HepG2 (cell line): ENCODE results near the gene JSRP1. TPM values are rescaled to one million over a fixed set of nuclear protein-coding genes. Genes with fewer than 3 reads are reported as not detected.

Experiments used
- ATAC-seq: fragments of 200-7000 bp; cut with Tn5 transposase; 3 replicates; pipeline ENCODE4 v1.9.1; 2020; ENCODE audit warnings: mild to moderate bottlenecking, moderate library complexity
- BruUV-seq: library from RNA; stranded (reverse); fragments of 400-500 nt; replicated peaks from 2 replicates; lab custom pipeline; 2021; lab: Mats Ljungman, UMichigan
- CTCF ChIA-PET: fragments of 300-600 bp; formaldehyde crosslinking; extraction: SDS; loops from one replicate; lab custom pipeline; 2021; ENCODE audit warnings: low total read pairs, inconsistent platforms, low intra/inter-chr PET ratio; lab: Yijun Ruan, JAX
- POLR2A ChIA-PET: fragments of 350-600 bp; sonication (Branson Sonifier 250); formaldehyde crosslinking; loops from one replicate; lab custom pipeline; 2020; ENCODE audit warnings: antibody characterized with exemption, inconsistent platforms; lab: Yijun Ruan, JAX
- DNase-seq: peaks from one replicate; pipeline ENCODE4 v3.0.0-alpha.2; 2015; ENCODE audit warnings: low spot score
- FAIRE-seq: peaks from 3 replicates; lab custom pipeline; 2011; peaks lifted over from hg19 to GRCh38; lab: Jason Lieb, UNC
- H2AFZ ChIP-seq: one replicate; pipeline ENCODE4 v1.6.1; 2011; ENCODE audit warnings: low read length, inconsistent platforms
- H3K27ac ChIP-seq: fragments of 300-600 bp; 3 replicates; pipeline ENCODE4 v1.8.0; 2011; ENCODE audit warnings: mixed run types, mild to moderate bottlenecking, mixed read lengths, low read length, inconsistent platforms; ENCODE audit not compliant: insufficient read depth; ENCODE audit errors: extremely low read length
- H3K27me3 ChIP-seq, 2 experiments: fragments of 200-600 bp in 1 of 2; 2 replicates in 1 of 2; 3 replicates in 1 of 2; pipeline versions ENCODE4 v1.6.0 to v1.8.0; 2011; ENCODE audit warnings: low read length in 2 of 2, mild to moderate bottlenecking in 2 of 2, moderate library complexity in 2 of 2, inconsistent platforms in 1 of 2; ENCODE audit not compliant: insufficient read depth in 2 of 2, control insufficient read depth in 1 of 2
- H3K36me3 ChIP-seq, 2 experiments: fragments of 200-600 bp in 1 of 2; replicated peaks in 1 of 2; 2 replicates in 1 of 2; 3 replicates in 1 of 2; pipeline versions ENCODE4 v1.5.1 to v1.8.0; 2011; ENCODE audit warnings: low read length in 2 of 2, inconsistent platforms in 1 of 2; ENCODE audit not compliant: insufficient read depth in 2 of 2, control insufficient read depth in 1 of 2
- H3K4me1 ChIP-seq: 2 replicates; pipeline ENCODE4 v1.5.1; 2012; ENCODE audit warnings: low read length, inconsistent platforms; ENCODE audit not compliant: insufficient read depth
- H3K4me2 ChIP-seq: 2 replicates; pipeline ENCODE4 v1.6.0; 2011; ENCODE audit warnings: low read depth, low read length, inconsistent platforms
- H3K4me3 ChIP-seq, 3 experiments: fragments of 200-600 bp in 1 of 3; sonication (generic), shearing (Covaris generic) in 1 of 3; replicated peaks in 1 of 3; 2 replicates each; pipeline ENCODE4 v1.5.1; 2011 to 2016; ENCODE audit warnings: low read length in 3 of 3, inconsistent platforms in 2 of 3, low read depth in 2 of 3, mild to moderate bottlenecking in 2 of 3, control low read depth in 1 of 3, mixed read lengths in 1 of 3; ENCODE audit not compliant: insufficient read depth in 1 of 3
- H3K79me2 ChIP-seq: one replicate; pipeline ENCODE4 v1.6.1; 2011; ENCODE audit warnings: low read length, inconsistent platforms; ENCODE audit not compliant: insufficient read depth
- H3K9ac ChIP-seq: 2 replicates; pipeline ENCODE4 v1.6.0; 2011; ENCODE audit warnings: mild to moderate bottlenecking, low read depth, low read length, inconsistent platforms; ENCODE audit not compliant: insufficient read depth
- H3K9me3 ChIP-seq: 2 replicates; pipeline ENCODE4 v1.5.1; 2012; ENCODE audit warnings: mild to moderate bottlenecking, low read length
- H4K20me1 ChIP-seq: 2 replicates; pipeline ENCODE4 v1.6.0; 2011; ENCODE audit warnings: inconsistent platforms, mild to moderate bottlenecking, low read length, moderate library complexity; ENCODE audit not compliant: insufficient read depth
- KDM3A ChIP-seq: IDR thresholded peaks from 2 replicates; pipeline ENCODE4 v1.6.1; 2018; ENCODE audit warnings: low read depth, missing compliant biosample characterization
- KDM5A ChIP-seq: fragments of 200-600 bp; sonication (generic); IDR thresholded peaks from 2 replicates; pipeline ENCODE4 v1.7.0; 2018; ENCODE audit warnings: antibody characterized with exemption, mild to moderate bottlenecking, low read length, borderline replicate concordance
- NCOA2 ChIP-seq: sonication (generic); formaldehyde crosslinking; IDR thresholded peaks from 2 replicates; pipeline ENCODE4 v1.8.0; 2022; ENCODE audit warnings: inconsistent platforms
- NFIC ChIP-seq: IDR thresholded peaks from 2 replicates; pipeline ENCODE4 v1.6.1; 2012; ENCODE audit warnings: mild to moderate bottlenecking, low read length, inconsistent platforms
- SALL1 ChIP-seq: sonication (generic); formaldehyde crosslinking; IDR thresholded peaks from 2 replicates; pipeline ENCODE4 v1.8.0; 2022; ENCODE audit warnings: mild to moderate bottlenecking, missing genetic modification reagents
- SAP130 ChIP-seq: IDR thresholded peaks from 2 replicates; pipeline ENCODE4 v1.6.1; 2016; ENCODE audit warnings: low read depth
- ZBTB39 ChIP-seq: sonication (generic); formaldehyde crosslinking; IDR thresholded peaks from 2 replicates; pipeline ENCODE4 v1.5.0; 2020; ENCODE audit warnings: missing genetic modification reagents
- ZFP91 ChIP-seq: sonication (generic); formaldehyde crosslinking; IDR thresholded peaks from 2 replicates; pipeline ENCODE4 v1.9.0; 2022; ENCODE audit warnings: missing genetic modification reagents, mild to moderate bottlenecking, borderline replicate concordance
- ZKSCAN8 ChIP-seq: IDR thresholded peaks from 2 replicates; pipeline ENCODE4 v1.6.1; 2016; ENCODE audit warnings: borderline replicate concordance, missing genetic modification reagents, missing compliant biosample characterization
- ZNF343 ChIP-seq: sonication (generic); formaldehyde crosslinking; IDR thresholded peaks from 2 replicates; pipeline ENCODE4 v1.4.0; 2020; ENCODE audit warnings: mild to moderate bottlenecking, missing genetic modification reagents
- ZNF543 ChIP-seq: sonication (generic); formaldehyde crosslinking; IDR thresholded peaks from 2 replicates; pipeline ENCODE4 v1.4.0; 2020; ENCODE audit warnings: mild to moderate bottlenecking, missing genetic modification reagents
- ZNF639 ChIP-seq: conservative IDR thresholded peaks from 2 replicates; pipeline ENCODE4 v1.6.1; 2018; ENCODE audit warnings: missing genetic modification reagents
- WGBS: methylation state at CpG from one replicate; pipeline ENCODE4 v1.1.6; 2017; ENCODE audit warnings: low lambda C conversion rate; 5-methylcytosine and 5-hydroxymethylcytosine counted together
- in situ Hi-C: cut with HindIII; loops from 2 replicates; pipeline ENCODE4 v1.10.0; 2017; ENCODE audit warnings: low pct_unique_long_range_greater_than_20kb; ENCODE audit not compliant: extremely low pct_ligation_motif_present
- intact Hi-C: fragments of 100-400 bp; cut with micrococcal nuclease; formaldehyde crosslinking; loops from one replicate; pipeline ENCODE4 v1.10.0; 2022; ENCODE audit not compliant: unreplicated experiment
- polyA plus RNA-seq, 8 experiments: library from polyadenylated mRNA; depleted of rRNA in 3 of 8; stranded (reverse) in 7 of 8; unstranded in 1 of 8; fragments of >200 nt; fragmentation: Illumina TruSeq in 4 of 8; extraction: Trizol in 4 of 8; gene quantifications; 2 replicates each; pipeline versions ENCODE4 v1.2.1 to v1.2.3, GENCODE V29; 2011 to 2016; ENCODE audit warnings: low read depth in 4 of 8, missing spikeins in 1 of 8, mixed read lengths in 1 of 8; ENCODE audit not compliant: insufficient read depth in 1 of 8
- total RNA-seq, 5 experiments: library from RNA; depleted of rRNA; stranded (reverse); fragments of >200 nt; fragmentation: Illumina TruSeq; extraction: Trizol; gene quantifications; 2 replicates each; pipeline ENCODE4 v1.2.3, GENCODE V29; 2016; ENCODE audit warnings: low read depth in 1 of 5

Gene JSRP1
- total and polyA plus RNA-seq, 2 of the 13 experiments (the other 11 are each of a cell fraction or from before 2014, with no cell fraction given) = 0.16 to 0.38 TPM

- CTCF ChIA-PET = no interaction called here
- in situ Hi-C loops (no loop called here), intact Hi-C loops (no loop called here)
- peak overlapping the region; percentile 57 for H3K27ac ChIP-seq
- 4% methylated on average over 4 of the region's 4 CpGs for WGBS
- peaks cover 66% of the 10 kb centered on the region for H3K4me1 ChIP-seq
- no peaks in the 10 kb centered on the region for H3K9me3 ChIP-seq
- no peaks in the 10 kb centered on the region; a peak in 1 of 5 replicates for H3K27me3 ChIP-seq
- no TSS peak for BruUV-seq
- ATAC-seq (no peak), FAIRE-seq (no peak), DNase-seq (no peak)
- peaks cover 32% of the 10 kb centered on the region for H3K79me2 ChIP-seq
- TF ChIP-seq ZNF543 (0 out of 2 replicates have a peak, but pooled peaks have one; percentile 25), NFIC (peak; percentile 12; the same call in 1 of the 2 replicates), NCOA2 (CRISPR knock-in tag) (no peak)
- POLR2A ChIA-PET = interaction anchor here (0.9 to 2.8 kb wide), 6 partner anchors 10 to 124 kb away, joined by 3 to 9 read pairs (median 6); no protein-coding TSS in a partner anchor
- H3K36me3 ChIP-seq = peaks cover 3 to 17% of the 10 kb centered on the region in 2 experiments; a peak in 4 of 5 replicates
- H2AFZ ChIP-seq = peak overlapping the region; percentile 63
- peak overlapping the region; percentile 78 for H3K9ac ChIP-seq
- H3K4me3 ChIP-seq = peak overlapping the region; percentile 85 to 99 (median 96)
- peak overlapping the region; percentile 99 for H3K4me2 ChIP-seq
- H4K20me1 ChIP-seq = peaks cover 39% of the 10 kb centered on the region
These were observed 12.2 kb upstream of the JSRP1 start for GRCh38 chr19:2268480-2268830.

- DNase-seq (peak; percentile 58), ATAC-seq (peak; percentile 43), FAIRE-seq (no peak)
- H3K4me1 ChIP-seq = peaks cover 60% of the 10 kb centered on the region
- H3K9ac ChIP-seq = peak overlapping the region; percentile 2; the same call in 1 of the 2 replicates
- H3K9me3 ChIP-seq = no peaks in the 10 kb centered on the region
- 42% methylated on average over 12 of the region's 18 CpGs for WGBS
- no TSS peak for BruUV-seq
- H3K27ac ChIP-seq = peak overlapping the region; percentile 42
- ChIA-PET POLR2A (interaction anchor here (0.9 to 2.8 kb wide), 10 partner anchors 8 to 130 kb away, joined by 3 to 8 read pairs (median 4); partner anchors contain the start of gene PLEKHJ1), CTCF (no interaction called here)
- intact Hi-C loops (no loop called here), in situ Hi-C loops (no loop called here)
- H3K4me2 ChIP-seq = peak overlapping the region; percentile 99
- peaks cover 0 to 2% of the 10 kb centered on the region in 2 experiments; a peak in 2 of 5 replicates for H3K36me3 ChIP-seq
- H3K4me3 ChIP-seq = peak overlapping the region; percentile 14 to 96 (median 42)
- H3K27me3 ChIP-seq = no peaks in the 10 kb centered on the region; a peak in 1 of 5 replicates
- peaks cover 26% of the 10 kb centered on the region for H3K79me2 ChIP-seq
- H4K20me1 ChIP-seq = peaks cover 18% of the 10 kb centered on the region
- H2AFZ ChIP-seq = no peak overlapping the region
- TF ChIP-seq KDM3A (CRISPR knock-in tag) (0 out of 2 replicates have a peak, but pooled peaks have one; percentile 24), ZKSCAN8 (no peak), KDM5A (no peak), ZNF639 (no peak), ZFP91 (peak; percentile 30; the same call in 1 of the 2 replicates), SAP130 (CRISPR knock-in tag) (peak; percentile 75), SALL1 (CRISPR knock-in tag) (peak; percentile 43; the same call in 1 of the 2 replicates), ZNF343 (CRISPR knock-in tag) (no peak), ZBTB39 (CRISPR knock-in tag) (no peak)
These were observed 10.2 kb upstream of the JSRP1 start for GRCh38 chr19:2266183-2266993.
